ENCODE measurements around the gene MRRF. TPM values are rescaled to one million over a fixed set of nuclear protein-coding genes. Genes with fewer than 3 reads are reported as not detected.
A peak's percentile ranks its signal among the peaks of the same experiment; 100 is the strongest.

The MRRF gene
- total RNA-seq, 1 donor from 2014 or later: 38.5 TPM

GRCh38 chr9:122258886-122259415 is 5.7 kb upstream of the MRRF start:
- H3K4me3 ChIP-seq: no peak overlapping the region
- no peak overlapping the region for H3K27ac ChIP-seq
- H3K9me3 ChIP-seq: no peaks in the 10 kb centered on the region
- peaks cover 28% of the 10 kb centered on the region for H3K4me1 ChIP-seq
- no peak for DNase-seq (ENCODE audit: extremely low spot score in 2 of 2)
- peaks cover 0 to 18% of the 10 kb centered on the region in 2 donors for H3K36me3 ChIP-seq
- H3K27me3 ChIP-seq: no peaks in the 10 kb centered on the region
- no peak for TF ChIP-seq POLR2A (IDR thresholded peaks at IDR 0.05)
- TF ChIP-seq POLR2AphosphoS5 (IDR thresholded peaks at IDR 0.05; ENCODE audit: insufficient read depth in 1 of 2, low read depth in 1 of 2): no peak
- intact Hi-C loops (cut with DNase I): no loop called here

- TF ChIP-seq, protein P1, sequence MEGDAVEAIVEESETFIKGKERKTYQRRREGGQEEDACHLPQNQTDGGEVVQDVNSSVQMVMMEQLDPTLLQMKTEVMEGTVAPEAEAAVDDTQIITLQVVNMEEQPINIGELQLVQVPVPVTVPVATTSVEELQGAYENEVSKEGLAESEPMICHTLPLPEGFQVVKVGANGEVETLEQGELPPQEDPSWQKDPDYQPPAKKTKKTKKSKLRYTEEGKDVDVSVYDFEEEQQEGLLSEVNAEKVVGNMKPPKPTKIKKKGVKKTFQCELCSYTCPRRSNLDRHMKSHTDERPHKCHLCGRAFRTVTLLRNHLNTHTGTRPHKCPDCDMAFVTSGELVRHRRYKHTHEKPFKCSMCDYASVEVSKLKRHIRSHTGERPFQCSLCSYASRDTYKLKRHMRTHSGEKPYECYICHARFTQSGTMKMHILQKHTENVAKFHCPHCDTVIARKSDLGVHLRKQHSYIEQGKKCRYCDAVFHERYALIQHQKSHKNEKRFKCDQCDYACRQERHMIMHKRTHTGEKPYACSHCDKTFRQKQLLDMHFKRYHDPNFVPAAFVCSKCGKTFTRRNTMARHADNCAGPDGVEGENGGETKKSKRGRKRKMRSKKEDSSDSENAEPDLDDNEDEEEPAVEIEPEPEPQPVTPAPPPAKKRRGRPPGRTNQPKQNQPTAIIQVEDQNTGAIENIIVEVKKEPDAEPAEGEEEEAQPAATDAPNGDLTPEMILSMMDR (IDR thresholded peaks at IDR 0.05): no peak
- TF ChIP-seq POLR2A (IDR thresholded peaks at IDR 0.05): no peak
- no peak for TF ChIP-seq POLR2AphosphoS5 (IDR thresholded peaks at IDR 0.05; ENCODE audit: insufficient read depth in 1 of 2, low read depth in 1 of 2)
- intact Hi-C loops (cut with DNase I): no loop called here
- no peaks in the 10 kb centered on the region for H3K27me3 ChIP-seq
- H3K36me3 ChIP-seq: peaks cover 0 to 15% of the 10 kb centered on the region in 2 donors
- no peak overlapping the region for H3K27ac ChIP-seq
- H3K4me3 ChIP-seq: no peak overlapping the region
- no peak for DNase-seq (ENCODE audit: extremely low spot score in 2 of 2)
- H3K9me3 ChIP-seq: no peaks in the 10 kb centered on the region
- H3K4me1 ChIP-seq: peaks cover 39% of the 10 kb centered on the region
These were observed 3.2 kb upstream of the MRRF start for GRCh38 chr9:122261469-122261881.

DNA sequence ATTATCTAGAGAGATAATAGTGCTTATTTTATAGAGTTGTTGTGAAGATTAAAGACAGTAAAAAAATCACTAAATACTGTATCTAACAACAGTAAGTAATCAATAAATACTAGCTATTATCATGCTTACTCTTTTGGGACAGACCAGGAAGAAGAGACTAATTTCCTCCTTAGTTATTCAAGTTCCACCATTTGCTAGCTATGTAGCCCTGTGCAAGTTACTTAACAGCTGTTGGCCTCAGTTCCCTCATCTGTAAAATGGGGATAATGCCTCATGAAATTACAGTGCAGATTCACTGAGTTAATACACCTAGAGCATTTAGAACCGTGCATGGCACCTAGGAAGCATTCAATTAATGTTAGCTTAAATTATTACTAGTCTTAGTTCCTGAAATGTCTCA is 2.6 kb upstream of the MRRF start:
- H3K4me1 ChIP-seq: peaks cover 39% of the 10 kb centered on the region
- TF ChIP-seq, protein P1 (IDR thresholded peaks at IDR 0.05): no peak
- DNase-seq (ENCODE audit: extremely low spot score in 2 of 2): no peak
- no peak overlapping the region for H3K4me3 ChIP-seq
- peaks cover 0 to 15% of the 10 kb centered on the region in 2 donors for H3K36me3 ChIP-seq
- intact Hi-C loops (cut with DNase I): no loop called here
- H3K9me3 ChIP-seq: no peaks in the 10 kb centered on the region
- H3K27me3 ChIP-seq: no peaks in the 10 kb centered on the region
- H3K27ac ChIP-seq: no peak overlapping the region

DNA sequence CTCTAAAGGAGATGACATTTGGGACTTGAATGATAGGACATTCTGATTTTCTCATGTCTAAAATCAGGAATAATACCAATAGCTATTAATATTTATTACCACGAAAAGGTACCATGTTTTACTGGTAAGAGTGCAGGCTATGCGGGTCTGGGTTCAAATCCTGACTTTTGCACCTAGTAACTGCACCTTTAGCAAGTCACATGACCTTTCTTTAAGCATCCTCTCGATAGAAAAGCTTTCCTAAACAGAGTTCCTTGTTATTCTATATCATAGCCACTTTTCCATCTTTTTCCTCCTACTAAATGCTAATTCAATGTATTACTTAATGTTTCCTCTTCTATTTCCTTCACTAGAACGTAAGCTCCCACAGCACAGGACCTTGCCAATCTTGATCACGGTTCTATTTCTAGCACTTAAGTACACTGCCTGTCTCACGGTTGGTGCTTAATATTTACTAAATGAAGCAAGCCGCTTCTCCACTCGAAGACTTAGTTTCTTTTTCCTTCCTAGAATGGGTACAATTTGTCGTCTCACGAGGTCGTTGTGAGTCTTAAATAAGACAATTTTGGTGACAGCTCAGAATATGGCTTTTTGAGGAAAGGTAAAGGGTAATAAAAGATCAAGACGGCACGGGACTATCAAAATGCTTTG is 858 bp upstream of the MRRF start:
- intact Hi-C loops (cut with DNase I): no loop called here
- Histone ChIP-seq H3K27me3 (no peaks in the 10 kb centered on the region), H3K4me1 (peaks cover 39% of the 10 kb centered on the region), H3K9me3 (no peaks in the 10 kb centered on the region), H3K4me3 (peak overlapping the region; percentile 73 to 89), H3K36me3 (peaks cover 0 to 15% of the 10 kb centered on the region in 2 donors), H3K27ac (peak overlapping the region; percentile 84)
- TF ChIP-seq, protein P1 (IDR thresholded peaks at IDR 0.05): no peak
- TF ChIP-seq POLR2A (IDR thresholded peaks at IDR 0.05): no peak
- no peak for DNase-seq (ENCODE audit: extremely low spot score in 2 of 2)

GRCh38 chr9:122265149-122265915 is 650 bp downstream of the MRRF start:
- H3K4me1 ChIP-seq: peaks cover 39% of the 10 kb centered on the region
- intact Hi-C loops (cut with DNase I): no loop called here
- no peaks in the 10 kb centered on the region for H3K9me3 ChIP-seq
- DNase-seq (ENCODE audit: extremely low spot score in 2 of 2): no peak
- no peaks in the 10 kb centered on the region for H3K27me3 ChIP-seq
- H3K36me3 ChIP-seq: peaks cover 0 to 9% of the 10 kb centered on the region in 2 donors
- TF ChIP-seq POLR2AphosphoS5 (IDR thresholded peaks at IDR 0.05; ENCODE audit: insufficient read depth in 1 of 2, low read depth in 1 of 2) (peak in 1 of 2 donors; percentile 8), POLR2A (IDR thresholded peaks at IDR 0.05) (no peak)
- peak overlapping the region; percentile 73 to 89 for H3K4me3 ChIP-seq
- H3K27ac ChIP-seq: peak overlapping the region; percentile 84

All from vagina (tissue), 2 donors.